ENCODE results near the gene PLSCR5.
A peak's percentile ranks its signal among the peaks of the same experiment; 100 is the strongest.

The PLSCR5 gene

DNA sequence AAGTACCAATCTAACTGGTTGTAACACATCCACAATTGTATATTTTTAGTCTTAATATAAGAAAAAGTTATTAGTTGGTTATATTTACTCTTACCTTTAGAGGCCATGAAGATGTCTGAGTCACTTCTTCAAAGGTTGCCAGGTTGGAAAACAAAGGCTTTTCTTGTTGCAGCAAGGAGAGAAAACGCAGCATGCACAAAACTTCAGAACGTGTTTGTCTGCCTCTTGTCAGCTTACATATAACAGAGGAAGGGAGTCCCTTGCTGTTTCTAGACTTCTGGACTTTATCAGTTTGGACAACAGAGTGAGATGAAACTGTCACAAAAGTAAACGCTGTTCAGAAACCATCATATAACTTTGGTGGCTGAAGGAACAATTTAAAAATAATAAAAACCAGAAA lies at the start of gene PLSCR5:
Gene PLSCR5 (minus strand): TSS at position 241 of the 400 bp plus-strand sequence. CDS start 134 bp downstream, at position 107.
- no peak for DNase-seq

DNA sequence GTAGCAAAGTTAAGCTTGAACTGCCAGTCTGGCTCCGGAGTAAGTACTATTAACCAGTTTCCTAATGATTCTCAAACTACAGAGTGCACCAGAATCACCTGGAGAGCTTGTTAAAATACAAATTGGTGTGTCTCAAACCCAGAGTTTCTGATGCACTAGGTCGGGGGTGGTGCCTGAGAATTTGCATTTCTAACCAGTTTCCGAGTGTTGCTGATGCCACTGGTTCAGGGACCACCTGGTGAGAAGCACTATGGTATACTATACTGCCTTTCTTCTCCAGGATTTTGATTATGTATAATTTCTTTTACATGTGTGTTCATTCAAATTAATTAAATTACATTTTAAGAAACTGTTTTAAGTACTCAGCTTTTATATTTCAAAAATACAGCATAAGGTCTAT lies 48.8 kb upstream of the PLSCR5 start:
- DNase-seq: no peak

- no peak for DNase-seq
These were observed 45.7 kb upstream of the PLSCR5 start for GRCh38 chr3:146650691-146651442.

GRCh38 chr3:146646261-146646660 lies 41.1 kb upstream of the PLSCR5 start:
- DNase-seq: no peak

GRCh38 chr3:146640955-146641867 lies 36.1 kb upstream of the PLSCR5 start:
- peak in 2 of 51 donors; percentile 4 to 13 for DNase-seq

- DNase-seq: no peak
These were observed 35.2 kb upstream of the PLSCR5 start for GRCh38 chr3:146640361-146640760.

GRCh38 chr3:146638718-146639117 lies 33.6 kb upstream of the PLSCR5 start:
- no peak for DNase-seq

DNA sequence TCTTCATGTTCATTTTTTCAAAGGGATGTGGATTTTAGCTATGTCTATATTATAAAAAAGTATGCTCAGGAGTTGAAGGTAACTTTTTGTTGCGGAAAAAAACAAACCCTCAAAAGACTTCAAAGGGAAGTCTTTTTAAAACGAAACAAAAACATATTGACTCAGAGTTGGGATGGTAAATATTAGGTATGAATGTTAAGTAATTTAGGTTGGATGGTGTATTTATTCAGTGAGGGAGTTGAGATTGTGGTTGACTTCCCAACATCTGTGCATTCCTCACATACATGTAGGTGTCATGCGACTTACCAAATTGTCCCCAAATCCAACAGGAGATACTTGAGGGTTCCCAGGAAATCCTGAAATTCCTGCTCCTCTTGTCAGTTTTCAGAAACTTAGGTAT lies 32.7 kb upstream of the PLSCR5 start:
- no peak for DNase-seq

DNA sequence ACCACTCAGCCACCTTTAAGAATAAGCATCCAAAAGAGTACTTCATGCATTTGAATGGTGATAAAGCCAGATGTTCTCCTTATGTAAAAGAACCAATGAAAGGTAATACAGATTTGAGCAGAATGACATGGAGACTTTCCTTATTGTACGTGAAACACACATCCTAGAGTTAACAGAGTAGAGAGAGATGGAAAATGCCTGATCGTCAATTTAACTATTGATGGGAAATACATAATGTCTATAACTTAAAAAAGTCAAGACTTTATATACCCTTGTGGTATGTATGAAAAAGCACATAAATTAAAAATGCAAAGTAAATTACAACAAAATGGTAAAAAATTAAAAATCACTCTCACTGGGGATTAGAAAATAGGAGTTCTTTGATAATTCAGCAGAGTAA lies 31.7 kb upstream of the PLSCR5 start:
- no peak for DNase-seq

- DNase-seq: no peak
These were observed 29.2 kb upstream of the PLSCR5 start for GRCh38 chr3:146634346-146634745.

- DNase-seq: no peak
These were observed 23.5 kb upstream of the PLSCR5 start for GRCh38 chr3:146628671-146629070.

GRCh38 chr3:146626403-146627122 lies 21.4 kb upstream of the PLSCR5 start:
- no peak for DNase-seq

DNA sequence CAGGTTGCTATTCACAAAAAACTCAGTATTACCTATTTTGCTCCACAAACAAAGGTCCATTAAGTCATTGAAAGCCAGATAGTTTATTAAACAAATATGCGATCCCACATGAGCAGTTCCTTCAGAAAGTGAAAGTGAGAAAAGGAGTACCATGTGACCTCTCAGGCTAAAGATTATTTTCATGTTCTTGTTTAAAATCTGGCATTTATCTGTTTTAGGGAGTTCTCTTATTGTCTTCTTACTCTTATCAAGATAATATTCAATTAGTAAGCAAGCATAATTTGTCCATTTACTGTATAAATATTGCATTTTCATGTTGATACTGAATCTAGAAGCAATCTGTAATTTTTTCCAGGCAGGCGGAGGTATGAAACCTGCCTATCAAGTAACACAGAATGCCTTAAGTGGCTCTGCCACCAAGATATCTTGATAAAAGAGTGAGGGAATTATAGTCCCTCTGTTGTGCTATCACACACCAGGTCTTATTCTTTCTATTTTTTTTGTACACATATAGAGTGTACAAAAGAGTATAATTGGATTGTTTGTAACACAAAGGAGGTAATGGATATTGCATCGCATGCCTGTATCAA lies 20.1 kb upstream of the PLSCR5 start:
- DNase-seq: no peak

DNA sequence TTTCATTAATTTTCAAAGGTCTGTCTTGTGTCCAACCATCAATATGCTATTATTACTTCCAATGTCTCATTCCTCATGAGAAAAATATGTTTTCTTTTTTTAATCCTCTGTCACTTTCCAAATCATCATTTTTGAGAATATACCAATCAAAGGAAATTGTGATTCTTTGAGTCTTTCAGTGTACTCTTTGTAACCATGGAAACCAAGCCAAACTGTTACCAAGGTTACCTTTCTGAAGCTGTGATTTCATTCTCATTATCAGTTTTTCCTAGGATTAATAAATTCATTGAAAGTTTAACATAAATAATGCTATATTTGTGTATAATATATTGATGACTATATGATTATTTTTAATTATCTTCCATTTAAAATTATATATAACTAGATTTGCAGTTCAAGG lies 16.6 kb upstream of the PLSCR5 start:
- DNase-seq: no peak

GRCh38 chr3:146612015-146612414 lies 6.9 kb upstream of the PLSCR5 start:
- no peak for DNase-seq

- DNase-seq: no peak
These were observed 6.0 kb upstream of the PLSCR5 start for GRCh38 chr3:146611096-146611495.

DNA sequence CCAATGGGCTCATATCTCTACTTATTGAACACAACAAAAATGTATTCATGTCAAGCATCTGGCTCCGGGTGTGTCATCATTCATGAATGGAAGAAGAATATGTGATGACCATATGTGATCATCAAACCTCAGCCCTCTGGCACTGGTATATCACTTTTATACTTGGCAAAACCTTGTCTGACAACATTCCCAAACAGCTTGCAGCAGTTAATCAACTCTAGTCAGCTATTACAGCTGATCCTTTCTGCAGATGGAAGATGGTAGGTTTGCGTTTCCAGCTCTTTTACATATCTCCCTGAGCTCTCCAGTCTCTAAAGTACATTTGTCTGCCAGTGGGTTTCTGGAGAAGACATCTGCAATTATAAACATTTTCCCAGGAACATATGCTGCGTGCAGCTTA lies 6.6 kb downstream of the PLSCR5 start:
- no peak for DNase-seq

DNA sequence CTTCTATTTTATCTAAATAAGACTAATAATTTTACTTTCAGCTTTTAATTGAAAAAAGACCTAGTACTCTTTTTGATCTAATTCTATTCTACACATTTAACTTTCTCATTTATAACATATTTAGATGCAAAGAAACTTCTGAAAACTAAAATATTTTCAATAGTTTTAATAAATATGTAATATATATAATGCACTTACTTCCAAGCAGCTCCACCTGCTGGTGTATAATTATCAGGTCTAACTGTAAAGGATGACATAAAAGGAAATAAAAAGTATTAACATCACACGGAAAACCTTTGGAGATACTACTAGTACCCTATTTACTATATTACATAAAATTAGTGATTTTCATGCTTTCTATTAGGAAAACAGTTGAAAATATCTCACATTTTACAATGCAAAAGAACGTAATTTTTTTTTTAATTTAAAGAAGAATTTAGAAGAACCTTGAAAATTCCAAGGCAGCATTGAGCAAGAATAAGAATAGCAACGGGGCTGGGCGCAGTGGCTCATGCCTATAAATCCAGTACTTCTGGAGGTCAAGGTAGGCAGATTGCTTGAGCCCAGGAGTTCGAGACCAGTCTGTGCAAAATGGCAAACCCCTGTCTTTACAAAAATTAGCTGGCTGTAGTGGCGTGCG lies 10.2 kb downstream of the PLSCR5 start:
- DNase-seq: no peak

DNA sequence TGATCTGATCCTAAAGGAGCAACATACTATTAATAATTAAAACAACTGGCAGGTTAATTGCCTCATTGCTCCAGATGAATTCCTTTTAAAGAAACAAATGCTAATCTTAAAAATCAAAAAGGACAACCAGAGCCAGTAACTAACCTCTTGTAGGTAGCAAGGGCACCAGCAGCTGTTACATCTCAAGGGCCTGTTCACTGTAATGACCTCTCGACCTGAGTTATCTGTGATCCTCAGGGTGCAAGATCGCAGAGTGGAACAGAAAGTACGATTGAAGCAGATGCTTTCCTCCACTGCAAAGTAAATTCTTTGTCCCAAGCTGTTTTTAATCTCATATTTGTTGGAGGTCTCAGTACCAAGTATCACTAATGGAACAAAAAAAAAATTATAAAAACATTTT lies 11.4 kb downstream of the PLSCR5 start:
- no peak for DNase-seq

DNA sequence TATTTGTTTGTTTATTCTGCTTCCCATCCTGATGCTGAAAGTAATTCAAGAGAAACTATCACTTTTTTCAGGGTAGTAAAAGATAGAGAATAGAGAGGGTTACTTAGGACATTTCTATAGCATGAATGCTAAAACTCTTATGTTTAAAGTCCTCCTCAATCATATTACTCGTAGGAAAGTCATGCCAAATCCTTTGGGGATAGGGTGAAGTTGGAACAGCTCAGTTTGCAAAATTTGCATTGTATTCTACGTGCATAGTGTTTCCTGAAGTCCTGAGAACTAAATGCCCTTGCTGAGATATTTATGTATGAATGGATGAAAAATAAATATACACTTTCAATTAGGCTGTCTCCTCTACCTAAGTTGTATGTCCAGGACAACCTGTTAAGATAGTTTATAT lies 14.6 kb downstream of the PLSCR5 start:
- DNase-seq: no peak

DNA sequence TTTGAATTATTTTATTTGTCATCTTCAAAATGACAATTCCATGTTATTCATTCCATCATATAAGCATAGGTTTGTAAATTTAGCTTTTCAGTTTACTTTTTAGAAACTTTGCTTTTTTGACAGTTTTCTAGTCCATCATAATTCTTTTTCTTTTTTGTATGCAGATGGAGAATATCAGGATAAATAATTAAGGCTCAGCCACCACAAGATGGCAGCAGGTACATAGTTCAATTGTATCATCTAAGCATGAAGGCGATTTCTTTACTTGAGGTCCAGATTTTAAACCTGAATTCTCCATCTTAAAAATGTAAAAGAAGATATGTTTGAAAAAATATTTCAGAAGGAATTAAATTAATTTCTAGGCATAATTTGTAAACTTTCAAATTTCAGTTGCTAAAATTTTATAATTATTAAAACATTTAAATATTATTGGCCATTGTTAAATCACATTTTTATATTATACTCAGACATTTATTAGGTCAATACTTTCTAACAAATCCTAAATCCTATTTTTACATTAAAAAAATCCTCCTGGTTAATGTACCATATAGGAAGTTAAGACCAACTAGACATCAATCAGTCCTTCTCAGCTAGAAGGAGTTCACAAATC lies 15.1 kb downstream of the PLSCR5 start:
- peak in 7 of 51 donors; percentile 6 to 28 (median 12) for DNase-seq

All from hypothalamus (tissue), 51 donors.